HAP-1 (cell line): ENCODE measurements around the gene C5orf15.

ENCODE experiments used
- DNase-seq, 2 experiments: peaks; one replicate each; pipeline ENCODE4 v3.0.0-alpha.2; 2016 to 2020; ENCODE audit warnings: low spot score in 2 of 2
- H3K27me3 ChIP-seq: fragments of 250-450 bp; sonication (Bioruptor Pico); 2 replicates; pipeline ENCODE4 v1.5.1; 2020; ENCODE audit warnings: low read depth, mild to moderate bottlenecking, moderate library complexity
- H3K36me3 ChIP-seq: fragments of 250-450 bp; sonication (Bioruptor Pico); replicated peaks from 2 replicates; pipeline ENCODE4 v1.5.1; 2020; ENCODE audit warnings: mild to moderate bottlenecking
- H3K4me1 ChIP-seq: fragments of 250-450 bp; sonication (Bioruptor Pico); 2 replicates; pipeline ENCODE4 v1.5.1; 2020; ENCODE audit warnings: mild to moderate bottlenecking
- H3K4me3 ChIP-seq: fragments of 250-450 bp; sonication (Bioruptor Pico); 2 replicates; pipeline ENCODE4 v1.5.1; 2020; ENCODE audit warnings: mild to moderate bottlenecking, moderate library complexity
- H3K9me3 ChIP-seq: fragments of 250-450 bp; sonication (Bioruptor Pico); 2 replicates; pipeline ENCODE4 v1.5.1; 2020; ENCODE audit warnings: mild to moderate bottlenecking, moderate library complexity
- in situ Hi-C: fragments of 300-500 bp; cut with MboI; formaldehyde crosslinking; loops from 3 replicates; pipeline ENCODE4 v1.14.3; 2020; ENCODE audit warnings: low sequenced_read_pairs, inconsistent platforms, mixed read lengths

Gene C5orf15

DNA sequence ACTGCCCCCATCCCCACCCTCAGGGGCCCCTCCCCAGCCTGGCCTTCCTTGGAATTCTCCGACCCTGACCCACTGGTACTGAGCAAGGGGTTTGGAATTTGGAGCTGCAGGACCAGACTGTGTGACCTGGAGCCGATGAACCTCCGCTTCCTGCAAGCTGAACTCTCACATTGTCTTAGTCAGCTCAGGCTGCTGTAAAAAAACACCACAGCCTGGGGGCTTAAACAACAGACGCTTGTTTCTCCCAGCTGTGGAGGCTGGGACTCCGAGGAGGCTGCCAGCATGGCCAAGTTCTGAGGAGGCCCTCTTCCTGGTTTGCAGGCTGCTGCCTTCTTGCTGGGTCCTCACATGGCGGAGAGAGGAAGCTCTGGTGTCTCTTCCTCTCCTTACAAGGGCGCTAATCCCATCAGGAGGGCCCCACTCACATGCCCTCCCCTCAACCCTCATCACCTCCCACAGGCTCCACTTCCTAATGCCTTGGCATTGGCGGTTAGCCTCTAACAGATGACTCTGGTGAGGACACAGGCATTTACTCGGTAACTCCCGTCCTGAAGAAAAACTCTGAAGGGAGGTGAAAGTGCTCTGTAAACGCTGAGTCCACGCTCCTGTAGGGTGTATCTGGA, 42.4 kb downstream of the C5orf15 start:
- DNase-seq: no peak
- Histone ChIP-seq H3K36me3 (no peaks in the 10 kb centered on the region), H3K4me1 (no peaks in the 10 kb centered on the region), H3K4me3 (no peak overlapping the region), H3K27me3 (no peaks in the 10 kb centered on the region), H3K9me3 (no peaks in the 10 kb centered on the region)
- in situ Hi-C loops: loop anchor here (25.0 kb wide), 1 partner anchor 814 kb away; no protein-coding TSS in a partner anchor

DNA sequence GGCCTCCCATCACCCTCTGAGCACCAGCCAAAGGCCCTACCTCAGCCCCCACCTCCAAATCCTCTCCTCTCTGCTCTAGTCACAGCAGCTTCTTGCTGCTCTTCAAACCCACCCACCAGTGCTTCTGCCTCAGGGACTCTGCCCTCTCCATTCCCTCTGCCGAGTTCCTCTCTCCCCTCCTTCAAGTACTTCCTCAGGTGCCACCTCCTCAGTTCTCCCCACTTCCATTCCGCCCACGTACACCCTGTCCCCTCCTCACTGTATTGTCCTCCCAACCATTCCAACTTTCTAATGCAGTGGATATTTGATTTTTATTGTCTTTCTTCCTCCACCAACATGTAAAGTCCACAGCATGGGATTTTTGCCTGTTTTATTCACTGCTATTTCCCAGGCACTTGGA, 43.2 kb downstream of the C5orf15 start:
- in situ Hi-C loops: loop anchor here (25.0 kb wide), 1 partner anchor 813 kb away; no protein-coding TSS in a partner anchor
- Histone ChIP-seq H3K9me3 (no peaks in the 10 kb centered on the region), H3K4me3 (no peak overlapping the region), H3K27me3 (no peaks in the 10 kb centered on the region), H3K4me1 (no peaks in the 10 kb centered on the region), H3K36me3 (no peaks in the 10 kb centered on the region)
- DNase-seq: no peak

DNA sequence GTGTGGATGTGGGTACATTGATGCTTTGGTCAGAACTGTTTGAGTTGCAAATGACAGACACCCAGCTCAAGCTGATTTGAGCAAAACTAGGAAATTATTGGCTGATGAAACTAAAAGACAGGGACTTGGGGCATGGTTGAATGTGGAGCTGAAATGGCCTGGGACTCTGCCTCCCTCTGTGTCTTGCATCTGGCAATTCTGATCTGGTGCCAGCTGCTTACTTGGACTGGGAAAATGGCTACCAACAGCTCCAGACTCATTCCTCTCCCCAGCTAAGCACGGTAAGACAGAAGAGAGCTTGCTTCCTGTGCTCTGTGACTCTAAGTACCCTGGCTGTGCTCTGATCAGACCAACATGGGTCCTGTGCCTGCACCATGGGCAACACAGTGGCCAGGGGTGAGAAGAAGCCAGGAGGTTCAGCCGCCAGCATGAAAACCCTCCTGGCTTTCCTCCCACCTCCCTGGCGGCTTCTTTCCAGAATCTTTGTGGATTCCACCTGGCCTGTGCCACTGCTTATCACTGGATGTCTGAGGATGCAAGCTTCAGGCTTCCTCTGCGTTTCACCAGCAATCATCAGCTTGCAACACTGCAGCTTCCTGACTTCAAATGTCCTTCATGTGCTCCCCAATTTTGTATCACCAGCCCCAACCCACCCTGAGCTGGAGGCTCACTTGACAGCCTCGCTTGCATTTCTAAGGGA, 44.1 kb downstream of the C5orf15 start:
- no peak overlapping the region for H3K4me3 ChIP-seq
- H3K27me3 ChIP-seq: no peaks in the 10 kb centered on the region
- no peak for DNase-seq
- in situ Hi-C loops: no loop called here
- H3K9me3 ChIP-seq: no peaks in the 10 kb centered on the region
- no peaks in the 10 kb centered on the region for H3K36me3 ChIP-seq
- H3K4me1 ChIP-seq: no peaks in the 10 kb centered on the region

DNA sequence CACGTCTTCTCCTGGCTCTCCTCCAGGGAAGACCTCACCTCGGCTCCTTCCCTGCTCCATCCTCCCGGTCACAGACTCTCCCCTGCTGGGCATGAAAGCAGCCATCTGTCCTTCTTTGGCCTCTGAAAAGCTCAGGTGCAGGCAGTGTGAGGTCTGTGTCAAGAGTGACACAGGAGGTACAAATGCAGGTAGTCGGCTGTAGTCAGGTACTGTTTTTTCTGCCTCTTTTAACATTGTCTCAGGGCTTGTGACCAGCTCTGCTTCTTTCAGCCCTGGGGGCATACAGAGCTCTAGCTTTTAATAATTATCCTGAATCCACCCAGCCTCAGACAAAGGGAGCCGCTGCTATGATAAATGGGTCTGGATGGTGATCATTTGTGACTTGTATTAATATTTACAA, 46.4 kb downstream of the C5orf15 start:
- no peak overlapping the region for H3K4me3 ChIP-seq
- no peak for DNase-seq
- in situ Hi-C loops: no loop called here
- H3K4me1 ChIP-seq: no peaks in the 10 kb centered on the region
- H3K9me3 ChIP-seq: no peaks in the 10 kb centered on the region
- H3K27me3 ChIP-seq: no peaks in the 10 kb centered on the region
- H3K36me3 ChIP-seq: no peaks in the 10 kb centered on the region

DNA sequence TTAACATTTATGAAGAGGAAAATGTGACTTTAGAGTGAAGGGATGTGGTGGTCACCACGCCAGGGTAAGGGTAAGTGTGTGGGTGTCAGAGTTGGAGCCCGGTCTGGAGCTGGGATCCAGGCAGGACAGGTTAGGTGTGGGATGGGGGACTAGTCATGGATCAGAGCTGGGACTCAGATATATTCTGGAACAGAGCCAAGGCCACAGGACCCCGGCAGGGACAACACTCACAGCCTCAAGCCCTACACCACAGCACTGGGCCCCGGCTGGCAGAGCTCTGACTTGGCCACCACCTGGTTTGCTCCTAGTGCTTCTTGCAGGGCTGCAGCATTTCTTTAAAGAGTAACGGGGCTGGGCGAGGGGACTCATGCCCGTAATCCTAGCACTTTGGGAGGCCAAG, 47.4 kb downstream of the C5orf15 start:
- Histone ChIP-seq H3K36me3 (no peaks in the 10 kb centered on the region), H3K27me3 (no peaks in the 10 kb centered on the region), H3K9me3 (no peaks in the 10 kb centered on the region), H3K4me1 (no peaks in the 10 kb centered on the region), H3K4me3 (no peak overlapping the region)
- in situ Hi-C loops: no loop called here
- DNase-seq: no peak

DNA sequence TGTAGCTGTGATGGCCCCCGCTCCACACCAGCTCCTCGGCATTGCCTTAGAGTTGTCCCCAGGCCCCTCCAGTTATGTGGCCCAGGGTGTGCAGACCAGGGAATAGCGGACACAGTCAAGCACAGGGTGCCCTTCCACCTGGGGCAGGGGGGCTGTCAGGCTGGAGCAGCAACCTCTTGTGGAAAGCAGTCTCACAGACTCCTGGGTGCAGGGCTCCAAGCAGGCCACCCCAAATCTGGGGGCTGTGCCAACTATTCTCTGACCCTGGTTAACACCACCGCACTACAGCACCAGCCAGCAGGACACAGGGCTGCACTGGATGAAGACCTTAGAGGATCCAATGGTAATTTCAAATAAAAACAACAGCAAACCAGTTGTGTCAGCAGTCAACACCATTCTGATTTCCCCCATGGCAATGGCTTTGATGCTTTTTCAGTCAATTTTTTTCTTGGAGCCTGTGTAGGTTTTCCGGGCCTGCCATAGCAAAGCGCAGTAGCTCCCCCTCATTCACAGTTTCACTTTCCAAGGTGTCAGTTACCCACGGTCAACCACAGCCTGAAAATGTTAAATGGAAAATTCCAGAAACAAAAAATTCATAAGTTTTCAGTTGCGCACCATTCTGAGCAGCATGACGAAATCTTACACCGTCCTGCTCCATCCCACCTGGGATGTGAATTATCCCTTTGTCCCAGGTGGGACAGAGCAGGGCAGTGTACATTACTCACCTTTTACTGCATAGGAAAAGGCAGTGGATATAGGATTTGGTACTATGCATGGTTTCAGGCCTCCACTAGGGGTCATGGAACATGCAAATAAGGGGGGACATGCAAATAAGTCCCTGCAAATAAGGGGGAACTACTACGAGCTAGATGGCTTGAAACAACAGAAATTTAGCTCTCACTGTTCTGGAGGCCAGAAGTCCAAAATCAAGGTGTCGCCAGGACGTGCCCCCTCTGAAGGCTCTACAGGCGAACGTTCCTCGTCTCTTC, 49.0 kb downstream of the C5orf15 start:
- DNase-seq: no peak
- no peak overlapping the region for H3K4me3 ChIP-seq
- no peaks in the 10 kb centered on the region for H3K27me3 ChIP-seq
- H3K9me3 ChIP-seq: no peaks in the 10 kb centered on the region
- in situ Hi-C loops: no loop called here
- no peaks in the 10 kb centered on the region for H3K36me3 ChIP-seq
- no peaks in the 10 kb centered on the region for H3K4me1 ChIP-seq

DNA sequence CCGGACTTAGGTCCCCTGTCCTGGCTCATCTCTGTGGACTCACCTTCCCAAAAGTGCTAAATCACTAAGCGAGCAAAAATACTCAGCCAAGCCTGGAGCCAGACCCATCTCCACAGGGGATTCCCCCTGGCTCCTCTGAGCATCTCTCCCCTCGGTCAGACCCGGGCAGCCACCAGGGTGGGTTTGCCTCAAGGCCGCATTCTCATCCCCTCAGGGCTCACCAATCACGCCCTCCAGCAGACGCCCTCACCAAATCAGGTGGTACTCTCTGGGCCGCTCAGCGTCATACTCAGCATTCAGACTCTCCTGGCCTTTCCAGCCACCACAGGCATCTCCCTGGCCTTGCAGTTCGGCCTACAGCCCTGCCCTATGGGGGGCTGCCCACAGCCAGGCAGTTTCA, 49.7 kb downstream of the C5orf15 start:
- no peaks in the 10 kb centered on the region for H3K4me1 ChIP-seq
- in situ Hi-C loops: no loop called here
- no peaks in the 10 kb centered on the region for H3K36me3 ChIP-seq
- H3K9me3 ChIP-seq: no peaks in the 10 kb centered on the region
- H3K27me3 ChIP-seq: no peaks in the 10 kb centered on the region
- DNase-seq: no peak
- H3K4me3 ChIP-seq: no peak overlapping the region

DNA sequence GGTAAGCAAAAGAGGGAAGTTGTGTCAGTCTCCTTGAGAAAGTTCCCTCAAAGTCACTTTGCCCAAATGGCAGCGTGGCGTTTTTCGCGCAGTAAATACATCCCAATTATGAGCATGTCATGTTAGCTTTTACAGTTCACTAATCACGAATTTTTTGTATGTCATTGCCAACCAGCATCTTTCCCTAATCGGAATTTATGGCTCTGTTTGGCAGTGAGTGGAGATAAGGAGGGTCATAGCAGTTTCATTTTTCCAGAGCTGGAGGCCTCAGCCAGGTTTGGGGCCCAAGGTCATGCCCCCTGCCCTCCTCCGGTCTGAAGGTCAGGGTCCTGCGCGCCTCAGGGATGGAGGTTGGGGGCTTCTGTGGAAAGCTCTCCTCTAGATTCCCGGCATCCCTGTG, 50.1 kb downstream of the C5orf15 start:
- Histone ChIP-seq H3K4me1 (no peaks in the 10 kb centered on the region), H3K4me3 (no peak overlapping the region), H3K9me3 (no peaks in the 10 kb centered on the region), H3K36me3 (no peaks in the 10 kb centered on the region), H3K27me3 (no peaks in the 10 kb centered on the region)
- in situ Hi-C loops: no loop called here
- DNase-seq: no peak

DNA sequence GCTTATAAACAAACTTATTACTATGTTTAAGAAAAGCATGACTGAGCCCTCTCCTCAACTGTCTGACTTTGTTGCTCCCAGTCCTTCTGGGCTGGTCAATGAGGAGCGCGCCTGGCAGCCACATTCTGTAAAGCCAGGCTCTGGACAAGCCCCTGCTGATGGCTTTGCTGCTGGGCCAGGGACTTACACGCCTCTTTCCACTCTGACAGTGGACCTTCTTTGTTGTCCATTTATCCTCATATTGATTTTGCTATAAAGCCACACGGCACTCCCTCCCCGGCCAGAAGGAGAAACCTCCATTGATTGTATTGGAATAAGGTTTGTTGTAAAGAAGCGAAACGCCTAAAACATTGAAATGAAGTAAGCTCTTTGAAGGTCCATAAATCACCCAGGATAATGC, 50.6 kb downstream of the C5orf15 start:
- no peaks in the 10 kb centered on the region for H3K36me3 ChIP-seq
- in situ Hi-C loops: no loop called here
- DNase-seq: no peak

DNA sequence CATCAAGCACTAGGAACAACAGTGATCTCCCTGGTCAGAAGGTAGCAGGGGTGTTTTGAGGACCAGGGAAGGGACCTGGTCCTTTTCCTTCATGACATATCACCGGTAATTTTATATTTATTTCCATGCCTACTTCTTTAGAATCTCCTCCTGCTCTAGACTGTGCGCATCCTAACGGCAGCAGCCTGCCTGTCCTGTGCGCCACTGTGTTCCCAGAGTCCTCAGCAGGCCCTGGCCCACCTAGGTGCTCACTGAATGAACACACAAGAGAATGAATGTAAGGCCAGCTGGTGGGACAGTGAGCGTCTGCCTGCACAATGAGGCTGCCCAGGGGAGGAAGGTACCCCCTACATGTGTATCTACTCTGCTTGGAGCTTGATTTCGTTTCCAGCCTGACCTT, 51.5 kb downstream of the C5orf15 start:
- in situ Hi-C loops: no loop called here
- DNase-seq: no peak
- no peak overlapping the region for H3K4me3 ChIP-seq
- H3K36me3 ChIP-seq: no peaks in the 10 kb centered on the region
- H3K4me1 ChIP-seq: no peaks in the 10 kb centered on the region
- H3K27me3 ChIP-seq: no peaks in the 10 kb centered on the region
- no peaks in the 10 kb centered on the region for H3K9me3 ChIP-seq

More for the DNA sequence above, 50.6 kb downstream of the C5orf15 start:
- H3K27me3 ChIP-seq: no peaks in the 10 kb centered on the region
- H3K4me1 ChIP-seq: no peaks in the 10 kb centered on the region
- no peak overlapping the region for H3K4me3 ChIP-seq
- no peaks in the 10 kb centered on the region for H3K9me3 ChIP-seq

DNA sequence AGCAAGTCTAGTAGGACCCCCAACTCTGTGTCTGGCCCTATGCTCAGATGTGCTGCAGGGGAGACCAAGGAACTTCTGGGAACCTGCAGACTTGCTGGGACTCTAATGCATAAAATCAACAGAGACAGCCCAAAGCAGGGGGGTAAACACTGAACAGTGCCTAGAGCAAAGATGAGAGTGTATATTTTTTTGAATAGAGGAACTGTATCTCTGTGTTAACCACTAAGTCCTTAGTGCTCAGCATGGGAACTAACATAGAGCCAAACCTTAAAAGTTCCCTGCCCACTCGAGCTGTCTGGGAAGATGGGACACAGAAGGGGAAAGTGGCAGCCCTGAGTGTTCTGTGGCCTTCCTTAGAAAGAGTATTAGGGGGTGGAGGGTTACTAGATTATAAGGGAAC, 51.9 kb downstream of the C5orf15 start:
- DNase-seq: no peak
- Histone ChIP-seq H3K4me1 (no peaks in the 10 kb centered on the region), H3K36me3 (no peaks in the 10 kb centered on the region), H3K27me3 (no peaks in the 10 kb centered on the region), H3K9me3 (no peaks in the 10 kb centered on the region), H3K4me3 (no peak overlapping the region)
- in situ Hi-C loops: no loop called here

DNA sequence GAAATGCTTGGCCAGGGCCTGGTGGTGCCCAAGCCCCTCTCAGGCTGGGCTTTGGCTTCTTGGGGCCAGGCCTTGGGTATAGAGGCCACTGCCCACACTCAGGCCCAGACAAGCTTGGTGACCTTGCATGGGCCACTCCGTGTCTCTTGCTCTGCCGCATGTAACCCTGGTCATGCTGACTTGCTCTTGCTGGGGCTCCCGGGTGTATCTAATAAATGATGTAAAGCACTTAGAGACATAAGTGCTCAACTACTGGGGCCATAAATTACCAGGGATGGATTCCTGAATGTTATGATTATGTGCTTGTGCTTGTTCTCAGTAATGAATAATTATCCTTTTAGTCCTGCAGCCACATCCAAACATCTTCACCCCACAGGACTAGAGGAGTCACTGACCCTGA, 54.0 kb downstream of the C5orf15 start:
- H3K36me3 ChIP-seq: no peaks in the 10 kb centered on the region
- no peaks in the 10 kb centered on the region for H3K9me3 ChIP-seq
- no peaks in the 10 kb centered on the region for H3K27me3 ChIP-seq
- DNase-seq: no peak
- no peaks in the 10 kb centered on the region for H3K4me1 ChIP-seq
- in situ Hi-C loops: no loop called here
- H3K4me3 ChIP-seq: no peak overlapping the region

DNA sequence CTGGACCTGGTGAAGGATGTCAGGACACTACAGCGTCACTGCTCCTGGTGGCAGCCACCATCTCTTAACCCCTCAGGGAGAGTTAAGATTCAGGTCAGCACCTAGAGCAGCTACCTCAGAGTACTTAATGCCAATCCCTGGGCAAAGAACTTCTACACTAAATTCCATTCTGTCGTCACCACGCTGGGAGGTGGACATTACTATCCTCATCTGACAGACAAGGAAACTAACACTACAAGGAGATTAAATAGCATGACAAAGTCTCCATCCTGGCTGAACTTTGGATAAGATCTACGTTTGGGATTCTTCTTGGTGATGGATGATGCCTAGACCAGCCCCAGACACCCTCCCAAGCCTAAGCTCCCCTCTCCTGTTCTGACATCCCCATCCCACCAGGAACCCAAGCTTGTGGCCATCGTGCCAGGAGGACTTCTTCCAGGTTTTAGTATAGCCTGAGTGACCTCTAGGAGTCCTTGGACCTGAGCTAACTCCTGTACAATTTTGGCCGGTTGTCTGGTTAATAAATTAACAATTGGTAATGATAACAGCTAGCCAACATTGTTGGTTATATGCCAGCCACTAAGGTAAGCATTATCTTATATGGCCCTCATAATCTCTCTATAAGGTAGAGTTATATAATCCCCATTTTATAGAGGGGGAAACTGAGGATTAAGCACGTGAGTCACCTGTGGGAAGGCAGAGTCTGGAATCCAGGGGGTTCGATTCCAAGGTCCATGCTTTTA, 54.8 kb downstream of the C5orf15 start:
- in situ Hi-C loops: no loop called here
- no peak for DNase-seq
- H3K9me3 ChIP-seq: no peaks in the 10 kb centered on the region
- no peaks in the 10 kb centered on the region for H3K27me3 ChIP-seq
- no peaks in the 10 kb centered on the region for H3K36me3 ChIP-seq
- H3K4me1 ChIP-seq: no peaks in the 10 kb centered on the region
- H3K4me3 ChIP-seq: no peak overlapping the region
